GM19395 (cell line): ENCODE results near the gene SDK2.
A peak's percentile ranks its signal among the peaks of the same experiment; 100 is the strongest.

Experiments
- ATAC-seq: cut with Tn5 transposase; IDR thresholded peaks from one replicate; pipeline ENCODE4 v1.9.1; 2021; ENCODE audit warnings: mild to moderate bottlenecking, moderate library complexity; ENCODE audit not compliant: unreplicated experiment

The SDK2 gene

GRCh38 chr17:73371836-73372235 is 272.4 kb downstream of the SDK2 start:
- no peak for ATAC-seq

GRCh38 chr17:73371285-73371684 is 273.0 kb downstream of the SDK2 start:
- ATAC-seq = no peak

- ATAC-seq = peak; percentile 76
These were observed 274.3 kb downstream of the SDK2 start for GRCh38 chr17:73369817-73370490.

GRCh38 chr17:73369111-73369521 is 275.1 kb downstream of the SDK2 start:
- ATAC-seq = no peak

GRCh38 chr17:73368085-73368631 is 276.1 kb downstream of the SDK2 start:
- ATAC-seq = no peak

- no peak for ATAC-seq
These were observed 278.2 kb downstream of the SDK2 start for GRCh38 chr17:73365906-73366623.

GRCh38 chr17:73365301-73365874 is 278.9 kb downstream of the SDK2 start:
- no peak for ATAC-seq

- no peak for ATAC-seq
These were observed 280.1 kb downstream of the SDK2 start for GRCh38 chr17:73364155-73364522.

GRCh38 chr17:73363442-73364154 is 280.6 kb downstream of the SDK2 start:
- no peak for ATAC-seq

- no peak for ATAC-seq
These were observed 281.5 kb downstream of the SDK2 start for GRCh38 chr17:73362697-73363096.

- ATAC-seq = no peak
These were observed 283.1 kb downstream of the SDK2 start for GRCh38 chr17:73360961-73361761.

GRCh38 chr17:73359987-73360410 is 284.2 kb downstream of the SDK2 start:
- ATAC-seq = no peak

- no peak for ATAC-seq
These were observed 284.9 kb downstream of the SDK2 start for GRCh38 chr17:73359352-73359751.

- ATAC-seq = no peak
These were observed 285.6 kb downstream of the SDK2 start for GRCh38 chr17:73358668-73359067.

- ATAC-seq = no peak
These were observed 286.3 kb downstream of the SDK2 start for GRCh38 chr17:73357981-73358380.

GRCh38 chr17:73357318-73357717 is 286.9 kb downstream of the SDK2 start:
- ATAC-seq = no peak

GRCh38 chr17:73356561-73357170 is 287.6 kb downstream of the SDK2 start:
- no peak for ATAC-seq

- no peak for ATAC-seq
These were observed 289.6 kb downstream of the SDK2 start for GRCh38 chr17:73354423-73355284.

- ATAC-seq = no peak
These were observed 292.0 kb downstream of the SDK2 start for GRCh38 chr17:73352261-73352660.
